Amniotic epithelial cell (primary cell): ENCODE results near the gene CSF1R.

Experiments used
- DNase-seq: peaks from one replicate; pipeline ENCODE4 v3.0.0-alpha.2; 2010; ENCODE audit warnings: low read depth

Gene CSF1R

GRCh38 chr5:150023136-150023535, 63.2 kb downstream of the CSF1R start:
- DNase-seq, result no peak

GRCh38 chr5:150022681-150023080, 63.7 kb downstream of the CSF1R start:
- no peak for DNase-seq

- DNase-seq, result peak; percentile 84
Observed at GRCh38 chr5:150022158-150022531, 64.2 kb downstream of the CSF1R start.

DNA sequence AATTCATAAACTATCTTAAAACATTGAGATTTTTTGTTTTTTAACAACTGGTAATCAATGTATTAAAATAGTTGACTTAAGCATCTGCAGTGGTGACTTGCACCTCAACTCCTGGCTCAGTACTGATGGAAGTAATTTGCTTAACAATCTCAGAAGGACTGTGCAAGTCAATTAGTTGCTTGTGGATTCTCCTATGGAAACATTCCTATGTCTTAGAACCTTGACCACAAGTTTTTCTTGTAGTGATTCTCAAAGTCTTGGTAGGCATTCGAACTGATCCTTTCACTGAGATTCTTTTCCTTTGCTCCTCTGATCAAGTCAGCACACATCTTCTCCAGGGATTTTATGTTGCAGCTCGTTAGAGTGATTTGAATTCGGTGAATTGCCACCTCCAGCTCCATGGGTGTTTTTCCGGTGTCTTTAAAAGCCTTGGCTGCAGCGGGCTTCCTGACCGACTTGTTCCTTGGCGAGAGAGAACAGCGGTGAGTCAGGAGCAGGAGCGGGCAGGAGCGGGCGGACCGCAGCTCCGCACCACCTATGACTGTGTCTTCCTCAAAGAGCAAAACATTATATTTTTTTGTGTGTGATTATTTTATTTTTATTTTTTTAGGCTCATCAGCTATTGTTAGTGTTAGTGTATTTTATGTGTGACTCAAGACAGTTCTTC, 64.7 kb downstream of the CSF1R start:
- no peak for DNase-seq

GRCh38 chr5:150020249-150020648, 66.1 kb downstream of the CSF1R start:
- no peak for DNase-seq

- peak; percentile 56 for DNase-seq
Observed at GRCh38 chr5:150017226-150018005, 68.9 kb downstream of the CSF1R start.

GRCh38 chr5:150016537-150016936, 69.8 kb downstream of the CSF1R start:
- DNase-seq, result no peak

GRCh38 chr5:150015415-150015814, 70.9 kb downstream of the CSF1R start:
- DNase-seq, result no peak

DNA sequence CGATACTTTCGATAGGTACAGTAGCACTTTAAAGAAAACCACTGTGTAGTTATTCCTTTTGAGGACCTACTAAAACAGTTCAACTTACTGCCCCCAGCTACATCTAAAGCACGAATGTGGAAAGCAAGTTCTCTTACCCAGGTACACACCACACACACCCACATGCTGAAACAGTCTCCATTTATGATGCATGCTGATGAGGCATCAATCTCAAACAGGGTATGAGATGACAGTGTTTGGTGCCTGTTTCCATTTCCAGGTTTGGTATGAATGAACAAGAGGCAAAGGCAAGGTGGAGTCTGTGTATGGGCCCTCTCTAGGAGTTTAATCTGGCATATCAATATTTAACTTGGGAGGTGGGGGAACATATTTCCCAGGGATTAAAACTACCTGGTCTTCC, 71.9 kb downstream of the CSF1R start:
- DNase-seq, result no peak

DNA sequence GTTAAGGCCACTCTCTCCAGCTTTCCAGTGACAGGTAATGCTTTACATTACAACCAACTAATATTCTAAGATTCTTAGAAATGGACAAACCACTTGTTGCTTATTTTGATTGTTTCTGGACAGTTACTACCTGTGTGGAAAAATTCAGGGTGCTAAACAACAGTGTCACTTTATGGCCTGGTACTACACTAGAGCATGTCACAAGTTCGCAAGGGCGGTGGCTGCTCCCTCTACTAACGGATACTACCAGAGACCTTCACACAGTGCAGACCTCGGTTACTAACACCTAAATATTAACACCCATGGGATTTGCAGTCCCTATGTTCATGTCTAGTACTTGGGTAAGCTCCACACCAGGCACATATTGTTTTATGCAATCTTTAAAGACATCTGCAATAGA, 72.4 kb downstream of the CSF1R start:
- DNase-seq, result no peak

- DNase-seq, result peak; percentile 77
Observed at GRCh38 chr5:150009671-150010387, 76.5 kb downstream of the CSF1R start.

- DNase-seq, result no peak
Observed at GRCh38 chr5:150007050-150007449, 79.3 kb downstream of the CSF1R start.

- no peak for DNase-seq
Observed at GRCh38 chr5:150006318-150006717, 80.0 kb downstream of the CSF1R start.
